H1 (cell line): ENCODE measurements around the gene GNB1. TPM values are rescaled to one million over a fixed set of nuclear protein-coding genes. Genes with fewer than 3 reads are reported as not detected.

Experiments used
- CTCF ChIA-PET: fragments of 300-600 bp; sonication (Branson Sonifier 250); formaldehyde crosslinking; loops from one replicate; lab custom pipeline; 2021; ENCODE audit not compliant: partially characterized antibody; lab: Charles Lee
- POLR2A ChIA-PET: fragments of 300-600 bp; sonication (Branson Sonifier 250); formaldehyde crosslinking; loops from one replicate; lab custom pipeline; 2021; ENCODE audit warnings: inconsistent platforms; ENCODE audit not compliant: partially characterized antibody; lab: Charles Lee
- DNase-seq, 2 experiments: peaks; one replicate each; pipeline versions ENCODE4 v3.0.0 to v3.0.0-alpha.2; 2010 to 2022; ENCODE audit warnings: low spot score in 2 of 2, low read depth in 1 of 2, mixed read lengths in 1 of 2
- FAIRE-seq: peaks from 2 replicates; lab custom pipeline; 2011; peaks lifted over from hg19 to GRCh38; lab: Jason Lieb, UNC
- H2AFZ ChIP-seq: 2 replicates; pipeline ENCODE4 v1.8.1; 2012; ENCODE audit warnings: low read length, inconsistent platforms
- H2AK5ac ChIP-seq: 2 replicates; pipeline ENCODE4 v1.6.1; 2013; ENCODE audit warnings: low read depth, low read length
- H2BK120ac ChIP-seq: replicated peaks from 2 replicates; pipeline ENCODE3; 2013; ENCODE audit warnings: low read depth, low read length, inconsistent platforms
- H2BK12ac ChIP-seq: 2 replicates; pipeline ENCODE4 v1.6.1; 2013; ENCODE audit warnings: low read depth, low read length
- H2BK15ac ChIP-seq: 2 replicates; pipeline ENCODE4 v1.6.1; 2013; ENCODE audit warnings: low read length
- H2BK20ac ChIP-seq: 2 replicates; pipeline ENCODE4 v1.6.1; 2013; ENCODE audit warnings: low read length
- H2BK5ac ChIP-seq: 2 replicates; pipeline ENCODE4 v1.6.1; 2013; ENCODE audit warnings: low read depth, low read length
- H3K14ac ChIP-seq: 2 replicates; pipeline ENCODE4 v1.6.1; 2013; ENCODE audit warnings: inconsistent platforms; ENCODE audit not compliant: insufficient read length
- H3K18ac ChIP-seq: 2 replicates; pipeline ENCODE4 v1.6.1; 2013; ENCODE audit warnings: low read length; ENCODE audit errors: extremely low read depth
- H3K23ac ChIP-seq: 2 replicates; pipeline ENCODE4 v1.6.1; 2013; ENCODE audit warnings: inconsistent platforms; ENCODE audit not compliant: insufficient read length
- H3K23me2 ChIP-seq: 2 replicates; pipeline ENCODE4 v1.6.1; 2013; ENCODE audit warnings: low read depth, low read length
- H3K27ac ChIP-seq: 2 replicates; pipeline ENCODE4 v1.6.1; 2011; ENCODE audit warnings: low read depth, low read length, inconsistent platforms
- H3K27me3 ChIP-seq, 4 experiments: replicated peaks in 1 of 4; 1 replicate in 1 of 4; 2 replicates in 3 of 4; pipeline versions ENCODE4 v1.6.1 to v1.8.1; 2011 to 2013; ENCODE audit warnings: low read length in 3 of 4, mild to moderate bottlenecking in 3 of 4, inconsistent platforms in 2 of 4, mixed read lengths in 2 of 4, moderate library complexity in 1 of 4; ENCODE audit not compliant: control insufficient read depth in 3 of 4, insufficient read depth in 3 of 4; ENCODE audit errors: extremely low read depth in 1 of 4
- H3K36me3 ChIP-seq, 4 experiments: 2 replicates each; pipeline versions ENCODE4 v1.6.1 to v1.8.1; 2011 to 2013; ENCODE audit warnings: mild to moderate bottlenecking in 4 of 4, low read length in 3 of 4, moderate library complexity in 2 of 4, control low read depth in 1 of 4, inconsistent platforms in 1 of 4; ENCODE audit not compliant: insufficient read depth in 4 of 4, control insufficient read depth in 2 of 4
- H3K4ac ChIP-seq: replicated peaks from 2 replicates; pipeline ENCODE3; 2013; ENCODE audit warnings: low read length, low read depth, mixed read lengths, inconsistent platforms; ENCODE audit not compliant: insufficient read length
- H3K4me1 ChIP-seq, 4 experiments: replicated peaks in 1 of 4; 1 replicate in 1 of 4; 2 replicates in 3 of 4; pipeline versions ENCODE4 v1.6.1 to v1.8.1; 2011 to 2013; ENCODE audit warnings: low read length in 3 of 4, inconsistent platforms in 2 of 4, mixed read lengths in 1 of 4; ENCODE audit not compliant: insufficient read depth in 4 of 4, control insufficient read depth in 3 of 4
- H3K4me2 ChIP-seq, 2 experiments: 2 replicates each; pipeline versions ENCODE4 v1.6.1 to v1.8.1; 2011 to 2013; ENCODE audit warnings: low read depth in 2 of 2, low read length in 2 of 2, control low read depth in 1 of 2, inconsistent platforms in 1 of 2, mild to moderate bottlenecking in 1 of 2; ENCODE audit not compliant: insufficient read depth in 1 of 2
- H3K4me3 ChIP-seq, 4 experiments: fragments of 200-600, 300-600 bp in 1 of 4; sonication (generic), shearing (Covaris generic), sonication (Bioruptor Twin) in 1 of 4; 2 replicates each; pipeline versions ENCODE4 v1.5.1 to v1.8.1; 2011 to 2016; ENCODE audit warnings: low read length in 4 of 4, low read depth in 3 of 4, control low read depth in 2 of 4, inconsistent platforms in 2 of 4, mild to moderate bottlenecking in 2 of 4, mixed read lengths in 1 of 4, moderate library complexity in 1 of 4; ENCODE audit not compliant: insufficient read depth in 2 of 4; ENCODE audit errors: extremely low read depth in 1 of 4
- H3K56ac ChIP-seq: replicated peaks from 2 replicates; pipeline ENCODE3; 2013; ENCODE audit warnings: low read depth, mild to moderate bottlenecking, mixed read lengths, low read length, inconsistent platforms; ENCODE audit not compliant: insufficient read length
- H3K79me1 ChIP-seq: 2 replicates; pipeline ENCODE4 v1.6.1; 2013; ENCODE audit warnings: low read depth, low read length, control low read depth
- H3K79me2 ChIP-seq, 2 experiments: 2 replicates each; pipeline versions ENCODE4 v1.6.1 to v1.8.1; 2012 to 2013; ENCODE audit warnings: low read length in 2 of 2, mild to moderate bottlenecking in 2 of 2, inconsistent platforms in 1 of 2; ENCODE audit not compliant: insufficient read depth in 2 of 2, control insufficient read depth in 1 of 2
- H3K9ac ChIP-seq, 4 experiments: replicated peaks in 1 of 4; 1 replicate in 1 of 4; 2 replicates in 3 of 4; pipeline versions ENCODE4 v1.6.1 to v1.8.1; 2011 to 2013; ENCODE audit warnings: low read depth in 3 of 4, low read length in 3 of 4, control low read depth in 2 of 4, mild to moderate bottlenecking in 2 of 4, moderate library complexity in 2 of 4, inconsistent platforms in 1 of 4; ENCODE audit errors: extremely low read depth in 1 of 4
- H3K9me3 ChIP-seq, 2 experiments: 2 replicates each; pipeline versions ENCODE4 v1.6.1 to v1.8.1; 2012 to 2013; ENCODE audit warnings: mild to moderate bottlenecking in 2 of 2, moderate library complexity in 2 of 2, control low read depth in 1 of 2, inconsistent platforms in 1 of 2, low read depth in 1 of 2, low read length in 1 of 2, mixed read lengths in 1 of 2; ENCODE audit not compliant: insufficient read depth in 2 of 2
- H4K20me1 ChIP-seq, 2 experiments: replicated peaks in 1 of 2; 2 replicates each; pipeline versions ENCODE3 to v1.8.1; 2011 to 2013; ENCODE audit warnings: inconsistent platforms in 2 of 2, low read length in 2 of 2, mild to moderate bottlenecking in 1 of 2; ENCODE audit not compliant: insufficient read depth in 2 of 2, control insufficient read depth in 1 of 2
- H4K5ac ChIP-seq: 2 replicates; pipeline ENCODE4 v1.6.1; 2013; ENCODE audit warnings: low read length, low read depth, mixed read lengths, inconsistent platforms; ENCODE audit not compliant: insufficient read length
- H4K8ac ChIP-seq: 2 replicates; pipeline ENCODE4 v1.8.0; 2013; ENCODE audit warnings: mild to moderate bottlenecking, moderate library complexity, low read length, inconsistent platforms; ENCODE audit not compliant: insufficient read depth; ENCODE audit errors: extremely low read depth
- H4K91ac ChIP-seq: replicated peaks from 2 replicates; pipeline ENCODE3; 2013; ENCODE audit warnings: low read length, mixed read lengths, inconsistent platforms; ENCODE audit not compliant: insufficient read length
- BACH1 ChIP-seq: IDR thresholded peaks from 2 replicates; pipeline ENCODE4 v1.6.1; 2012; ENCODE audit warnings: low read length, improper control_type of control experiment
- BCL11A ChIP-seq, 2 experiments: IDR thresholded peaks; one replicate each; pipeline ENCODE4 v1.6.1; 2011; ENCODE audit warnings: low read depth in 2 of 2, low read length in 2 of 2, mild to moderate bottlenecking in 2 of 2
- CHD2 ChIP-seq: IDR thresholded peaks from 2 replicates; pipeline ENCODE4 v1.6.1; 2012; ENCODE audit warnings: low read length, improper control_type of control experiment
- KDM4A ChIP-seq: IDR thresholded peaks from one replicate; pipeline ENCODE4 v1.7.1; 2012; ENCODE audit warnings: low read depth, mild to moderate bottlenecking, moderate library complexity, low read length, inconsistent platforms; ENCODE audit not compliant: severe bottlenecking
- RXRA ChIP-seq: IDR thresholded peaks from 2 replicates; pipeline ENCODE4 v1.6.1; 2011; ENCODE audit warnings: low read depth, mild to moderate bottlenecking, low read length, moderate library complexity; ENCODE audit not compliant: insufficient read depth
- SIN3A ChIP-seq, 2 experiments: IDR thresholded peaks in 1 of 2; conservative IDR thresholded peaks in 1 of 2; 2 replicates each; pipeline ENCODE4 v1.6.1; 2011 to 2012; ENCODE audit warnings: low read length in 2 of 2, improper control_type of control experiment in 1 of 2, low read depth in 1 of 2, mild to moderate bottlenecking in 1 of 2
- SP1 ChIP-seq: IDR thresholded peaks from 2 replicates; pipeline ENCODE4 v1.6.1; 2011; ENCODE audit warnings: low read depth, low read length
- SP2 ChIP-seq: IDR thresholded peaks from 2 replicates; pipeline ENCODE4 v1.6.1; 2012; ENCODE audit warnings: mild to moderate bottlenecking, low read length, inconsistent platforms
- SRF ChIP-seq: IDR thresholded peaks from 2 replicates; pipeline ENCODE4 v1.6.1; 2011; ENCODE audit warnings: mild to moderate bottlenecking, low read depth, low read length, moderate library complexity
- TAF7 ChIP-seq: optimal IDR thresholded peaks from 2 replicates; pipeline ENCODE3; 2011; ENCODE audit warnings: low read depth, mild to moderate bottlenecking, inconsistent platforms, low read length, moderate library complexity, borderline replicate concordance
- TCF12 ChIP-seq: IDR thresholded peaks from 2 replicates; pipeline ENCODE4 v1.6.1; 2011; ENCODE audit warnings: low read depth, mild to moderate bottlenecking, low read length
- WGBS, 2 experiments: shearing (Covaris generic) in 1 of 2; methylation state at CpG; one replicate each; pipeline versions ENCODE4 v1.1.6 to v1.1.7; 2013 to 2015; ENCODE audit warnings: low lambda C conversion rate in 2 of 2, mixed read lengths in 2 of 2, inconsistent platforms in 1 of 2, low coverage in 1 of 2, missing lambda C conversion rate in 1 of 2; ENCODE audit not compliant: insufficient replicate concordance in 2 of 2, insufficient coverage in 1 of 2, insufficient read length in 1 of 2; ENCODE audit errors: extremely low coverage in 1 of 2, missing lambda C conversion rate in 1 of 2; 5-methylcytosine and 5-hydroxymethylcytosine counted together
- polyA plus RNA-seq, 7 experiments: library from polyadenylated mRNA; depleted of rRNA in 3 of 7; stranded (reverse) in 5 of 7; unstranded in 2 of 7; fragments of >200 nt in 5 of 7; fragments of 200-250 nt in 2 of 7; gene quantifications; 1 replicate in 5 of 7; 2 replicates in 1 of 7; 4 replicates in 1 of 7; pipeline versions ENCODE4 v1.2.1 to v1.2.3, GENCODE V29; 2011 to 2013; ENCODE audit warnings: missing spikeins in 2 of 7, mixed read lengths in 2 of 7
- total RNA-seq: library from RNA; stranded (reverse); fragmentation: NEBNext Ultra II Directional; extraction: Animal tissue kit (Norgen Biotek cat#: 25700); gene quantifications from 2 replicates; pipeline ENCODE4 v1.2.1, GENCODE V29; 2021
- TF ChIP-seq, protein P1 (sequence below), 3 experiments: IDR thresholded peaks; 1 replicate in 2 of 3; 2 replicates in 1 of 3; pipeline versions ENCODE4 v1.5.1 to v1.6.1; 2011; ENCODE audit warnings: low read length in 3 of 3, mild to moderate bottlenecking in 3 of 3, inconsistent platforms in 2 of 3, low read depth in 1 of 3, moderate library complexity in 1 of 3; ENCODE audit not compliant: insufficient read depth in 1 of 3; ENCODE audit errors: control extremely low read depth in 1 of 3

Gene GNB1
- total and polyA plus RNA-seq, 2 of the 8 experiments (the other 6 are each of a cell fraction or from before 2014, with no cell fraction given): 343 to 382 TPM

DNA sequence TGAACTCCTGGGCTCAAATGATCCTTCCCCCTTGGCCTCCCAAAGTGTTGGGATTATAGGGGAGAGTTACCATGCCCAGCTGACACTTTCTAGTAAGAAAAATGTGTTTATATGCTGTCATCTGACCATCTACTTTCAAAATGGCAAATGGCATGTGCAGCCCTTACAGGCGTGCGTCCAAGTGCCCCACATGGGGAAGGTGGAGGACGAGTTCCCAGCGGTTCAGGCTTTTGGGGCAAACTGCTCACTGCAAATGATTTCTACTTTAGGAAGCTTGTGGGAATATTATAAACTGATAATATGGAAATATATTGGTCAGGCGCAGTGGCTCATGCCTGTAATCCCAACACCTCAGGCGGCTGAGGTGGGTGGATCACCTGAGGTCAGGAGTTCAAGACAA is 71.1 kb downstream of the GNB1 start:
- Histone ChIP-seq H4K91ac (no peak overlapping the region), H4K5ac (no peak overlapping the region), H3K23me2 (no peaks in the 10 kb centered on the region), H3K4me1 (no peaks in the 10 kb centered on the region), H3K79me2 (peaks cover 0 to 8% of the 10 kb centered on the region in 2 experiments; a peak in 1 of 4 replicates), H3K9ac (no peak overlapping the region), H3K14ac (no peak overlapping the region), H3K4me2 (no peak overlapping the region), H3K27ac (no peak overlapping the region), H2AFZ (no peak overlapping the region), H3K56ac (no peak overlapping the region), H4K20me1 (peaks cover 0 to 6% of the 10 kb centered on the region in 2 experiments), H3K27me3 (no peaks in the 10 kb centered on the region), H4K8ac (no peak overlapping the region), H2BK5ac (no peak overlapping the region), H3K23ac (no peak overlapping the region), H3K4me3 (no peak overlapping the region), H3K79me1 (0 out of 2 replicates have a peak, but pooled peaks cover 2% of the 10 kb centered on the region), H2AK5ac (no peak overlapping the region), H3K4ac (no peak overlapping the region), H2BK20ac (no peak overlapping the region), H2BK12ac (no peak overlapping the region), H2BK15ac (no peak overlapping the region), H3K9me3 (no peaks in the 10 kb centered on the region), H3K36me3 (peaks cover 2 to 53% (median 27%) of the 10 kb centered on the region in 4 experiments), H2BK120ac (no peak overlapping the region), H3K18ac (no peak overlapping the region)
- no peak for FAIRE-seq
- ChIA-PET CTCF (interaction anchor here (0.5 to 2.2 kb wide), 4 partner anchors 10 to 89 kb away, joined by 3 to 6 read pairs (median 4); no protein-coding TSS in a partner anchor), POLR2A (interaction anchor here (1.3 to 1.5 kb wide), 3 partner anchors 10 to 40 kb away, joined by 3 to 5 read pairs (median 4); no protein-coding TSS in a partner anchor)
- WGBS, 2 experiments: 97% methylated on average over 6 of the region's 6 CpGs; no CpG with 5 or more reads in 1 of the 2 experiments
- DNase-seq: no peak
- TF ChIP-seq SP2 (no peak), KDM4A (no peak), RXRA (no peak), TAF7 (no peak), CHD2 (no peak), BCL11A (IDR thresholded peaks at IDR 0.05; ENCODE audit: low read depth in 2 of 2, low read length in 2 of 2) (no peak), SIN3A (conservative IDR thresholded peaks at IDR 0.05 in 1 of 2, IDR thresholded peaks at IDR 0.05 in 1 of 2; ENCODE audit: low read depth in 1 of 2, low read length in 2 of 2) (no peak), SP1 (no peak), TCF12 (no peak), SRF (no peak), BACH1 (no peak)
- TF ChIP-seq, protein P1, sequence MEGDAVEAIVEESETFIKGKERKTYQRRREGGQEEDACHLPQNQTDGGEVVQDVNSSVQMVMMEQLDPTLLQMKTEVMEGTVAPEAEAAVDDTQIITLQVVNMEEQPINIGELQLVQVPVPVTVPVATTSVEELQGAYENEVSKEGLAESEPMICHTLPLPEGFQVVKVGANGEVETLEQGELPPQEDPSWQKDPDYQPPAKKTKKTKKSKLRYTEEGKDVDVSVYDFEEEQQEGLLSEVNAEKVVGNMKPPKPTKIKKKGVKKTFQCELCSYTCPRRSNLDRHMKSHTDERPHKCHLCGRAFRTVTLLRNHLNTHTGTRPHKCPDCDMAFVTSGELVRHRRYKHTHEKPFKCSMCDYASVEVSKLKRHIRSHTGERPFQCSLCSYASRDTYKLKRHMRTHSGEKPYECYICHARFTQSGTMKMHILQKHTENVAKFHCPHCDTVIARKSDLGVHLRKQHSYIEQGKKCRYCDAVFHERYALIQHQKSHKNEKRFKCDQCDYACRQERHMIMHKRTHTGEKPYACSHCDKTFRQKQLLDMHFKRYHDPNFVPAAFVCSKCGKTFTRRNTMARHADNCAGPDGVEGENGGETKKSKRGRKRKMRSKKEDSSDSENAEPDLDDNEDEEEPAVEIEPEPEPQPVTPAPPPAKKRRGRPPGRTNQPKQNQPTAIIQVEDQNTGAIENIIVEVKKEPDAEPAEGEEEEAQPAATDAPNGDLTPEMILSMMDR (IDR thresholded peaks at IDR 0.05; ENCODE audit: control extremely low read depth in 1 of 3, insufficient read depth in 1 of 3, low read depth in 1 of 3, low read length in 3 of 3): no peak
